K562 (cell line): ENCODE measurements around the gene ZKSCAN8. TPM values are rescaled to one million over a fixed set of nuclear protein-coding genes. Genes with fewer than 3 reads are reported as not detected.
A peak's percentile ranks its signal among the peaks of the same experiment; 100 is the strongest.

ENCODE experiments used
- ADNP ChIP-seq: fragments of 200-800 bp; sonication (Bioruptor generic); IDR thresholded peaks from 2 replicates; pipeline ENCODE4 v1.6.1; 2016; ENCODE audit warnings: missing genetic modification characterization, missing compliant biosample characterization
- ASH1L ChIP-seq: fragments of 450-650 bp; IDR thresholded peaks from 2 replicates; pipeline ENCODE4 v1.6.1; 2018; ENCODE audit warnings: borderline replicate concordance, mild to moderate bottlenecking, low read depth; ENCODE audit not compliant: partially characterized antibody
- ATF7 ChIP-seq: fragments of 450-650 bp; IDR thresholded peaks from 2 replicates; pipeline ENCODE4 v1.7.1; 2014; ENCODE audit warnings: mild to moderate bottlenecking, moderate library complexity
- CC2D1A ChIP-seq: fragments of 450-650 bp; IDR thresholded peaks from 2 replicates; pipeline ENCODE4 v1.6.1; 2017; ENCODE audit warnings: mild to moderate bottlenecking
- CTBP1 ChIP-seq: fragments of 450-650 bp; IDR thresholded peaks from 2 replicates; pipeline ENCODE4 v1.6.1; 2016; ENCODE audit warnings: borderline replicate concordance
- JUND ChIP-seq, 2 experiments: IDR thresholded peaks; 2 replicates in 1 of 2; 3 replicates in 1 of 2; pipeline ENCODE4 v1.6.1; 2011; ENCODE audit warnings: borderline replicate concordance in 2 of 2, low read depth in 2 of 2, low read length in 2 of 2, improper control_type of control experiment in 1 of 2, missing biosample characterization in 1 of 2, missing genetic modification characterization in 1 of 2, missing genetic modification reagents in 1 of 2
- MTA3 ChIP-seq: fragments of 450-650 bp; formaldehyde crosslinking; IDR thresholded peaks from 2 replicates; pipeline ENCODE4 v1.6.1; 2017; ENCODE audit warnings: mild to moderate bottlenecking, borderline replicate concordance
- NCOA2 ChIP-seq, 2 experiments: fragments of 450-650 bp; IDR thresholded peaks; 2 replicates each; pipeline ENCODE4 v1.6.1; 2018; ENCODE audit warnings: mild to moderate bottlenecking in 2 of 2, moderate library complexity in 1 of 2; ENCODE audit not compliant: partially characterized antibody in 2 of 2
- NUFIP1 ChIP-seq: fragments of 450-650 bp; IDR thresholded peaks from 2 replicates; pipeline ENCODE4 v1.6.1; 2018; ENCODE audit not compliant: partially characterized antibody
- TBP ChIP-seq: optimal IDR thresholded peaks from 2 replicates; pipeline ENCODE3; 2011; ENCODE audit warnings: low read depth, low read length, improper control_type of control experiment
- TEAD2 ChIP-seq: fragments of 450-650 bp; IDR thresholded peaks from 2 replicates; pipeline ENCODE4 v1.6.1; 2016; ENCODE audit warnings: missing genetic modification characterization, control low read depth, missing compliant biosample characterization
- TGIF2 ChIP-seq: sonication (generic); formaldehyde crosslinking; IDR thresholded peaks from 2 replicates; pipeline ENCODE4 v1.8.1; 2022; ENCODE audit warnings: mild to moderate bottlenecking, missing genetic modification reagents, moderate library complexity
- ZKSCAN1 ChIP-seq: fragments of 150-350 bp; IDR thresholded peaks from 2 replicates; pipeline ENCODE4 v1.6.1; 2016; ENCODE audit warnings: low read depth, low read length
- ZKSCAN3 ChIP-seq: fragments of 250-450 bp; sonication (Bioruptor Pico); IDR thresholded peaks from 2 replicates; pipeline ENCODE4 v1.4.0; 2020
- ZNF12 ChIP-seq: sonication (generic); formaldehyde crosslinking; IDR thresholded peaks from 2 replicates; pipeline ENCODE4 v1.4.0; 2020; ENCODE audit warnings: mild to moderate bottlenecking, missing genetic modification reagents
- ZNF174 ChIP-seq: fragments of 250-450 bp; sonication (Bioruptor Pico); IDR thresholded peaks from 2 replicates; pipeline ENCODE4 v1.4.0; 2020; ENCODE audit warnings: mild to moderate bottlenecking
- ZNF445 ChIP-seq: fragments of 250-450 bp; sonication (Bioruptor Pico); IDR thresholded peaks from 2 replicates; pipeline ENCODE4 v1.4.0; 2020; ENCODE audit warnings: low read depth, mild to moderate bottlenecking, moderate library complexity
- polyA plus RNA-seq, 8 experiments: library from polyadenylated mRNA; depleted of rRNA in 4 of 8; stranded (reverse) in 5 of 8; unstranded in 3 of 8; fragments of >200 nt; fragmentation: Nextera tagmentation in 2 of 8; fragmentation: Illumina TruSeq in 1 of 8; extraction: Ambion mirVana in 2 of 8; extraction: Trizol in 1 of 8; gene quantifications; 2 replicates each; pipeline versions ENCODE4 v1.2.1 to v1.2.3, GENCODE V29; 2011 to 2014; ENCODE audit warnings: inconsistent platforms in 1 of 8, missing spikeins in 1 of 8
- total RNA-seq, 7 experiments: library from RNA; depleted of rRNA in 6 of 7; stranded (reverse); fragments of >200 nt in 6 of 7; fragmentation: Illumina TruSeq in 2 of 7; extraction: Trizol in 2 of 7; gene quantifications; 2 replicates each; pipeline versions ENCODE4 v1.2.1 to v1.2.3, GENCODE V29; 2011 to 2021; ENCODE audit warnings: low replicate concordance in 1 of 7
- TF ChIP-seq, protein P1 (sequence below): fragments of 450-650 bp; IDR thresholded peaks from 2 replicates; pipeline ENCODE4 v1.6.1; 2016; ENCODE audit warnings: borderline replicate concordance
- TF ChIP-seq, protein P2 (sequence below): sonication (generic); formaldehyde crosslinking; IDR thresholded peaks from 2 replicates; pipeline ENCODE4 v1.9.0; 2022; ENCODE audit warnings: mild to moderate bottlenecking, missing genetic modification reagents
- TF ChIP-seq, protein P3 (sequence below): sonication (generic); formaldehyde crosslinking; IDR thresholded peaks from 2 replicates; pipeline ENCODE4 v1.8.0; 2022; ENCODE audit warnings: missing genetic modification reagents, mild to moderate bottlenecking, borderline replicate concordance
- TF ChIP-seq, protein P4 (sequence below): sonication (generic); formaldehyde crosslinking; IDR thresholded peaks from 2 replicates; pipeline ENCODE4 v1.8.1; 2023; ENCODE audit warnings: mild to moderate bottlenecking, missing genetic modification reagents
- TF ChIP-seq, protein P5 (sequence below): sonication (generic); formaldehyde crosslinking; IDR thresholded peaks from 2 replicates; pipeline ENCODE4 v1.8.1; 2022; ENCODE audit warnings: missing genetic modification reagents

The ZKSCAN8 gene
- total and polyA plus RNA-seq, 9 of the 15 experiments (the other 6 are each of a cell fraction or from before 2014, with no cell fraction given), result 3.3 to 37.7 (median 21.7) TPM

DNA sequence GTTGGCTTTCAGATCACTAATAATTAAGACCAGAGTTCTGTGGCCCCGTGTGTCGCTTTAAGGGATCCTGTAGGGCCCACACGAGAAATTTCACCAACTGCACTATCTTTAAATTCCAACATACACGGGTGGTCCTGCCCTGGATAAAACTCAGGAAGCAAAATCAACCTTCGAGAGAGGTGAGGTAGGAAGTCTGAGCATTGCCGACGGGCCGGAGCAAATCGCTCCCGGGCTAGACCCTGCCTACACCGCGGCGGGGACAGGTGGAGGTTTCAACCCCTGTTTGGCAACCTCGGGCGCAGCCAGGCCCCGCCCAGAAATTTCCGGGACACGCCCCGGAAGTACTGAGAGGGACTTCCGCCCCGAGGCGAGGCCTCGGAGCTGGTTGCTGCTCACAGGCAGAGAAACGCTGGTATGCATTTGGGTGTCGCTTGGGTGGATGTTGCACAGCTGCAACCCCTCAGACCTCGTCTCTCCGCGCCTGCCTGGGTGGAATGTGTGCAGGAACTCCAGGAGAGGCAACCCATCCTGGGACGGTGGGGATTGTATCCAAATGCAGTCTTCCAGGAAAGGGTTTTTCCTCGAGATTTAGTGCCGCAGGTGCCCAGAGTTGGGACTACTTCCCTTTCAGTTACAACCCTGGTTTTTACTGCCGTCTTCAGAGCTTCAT, 19.9 kb downstream of the ZKSCAN8 start (continued):
- TF ChIP-seq JUND (IDR thresholded peaks at IDR 0.05; ENCODE audit: borderline replicate concordance, low read depth, low read length) (peak; percentile 2; the same call in 1 of the 2 replicates), JUND (tag; IDR thresholded peaks at IDR 0.05; ENCODE audit: borderline replicate concordance, low read depth, low read length) (no peak), ADNP (tag) (no peak), NCOA2 (IDR thresholded peaks at IDR 0.05; ENCODE audit: partially characterized antibody in 2 of 2) (no peak), MTA3 (peak; percentile 55; the same call in 1 of the 2 replicates), ASH1L (no peak), TEAD2 (tag) (no peak), ATF7 (0 out of 2 replicates have a peak, but pooled peaks have one; percentile 38), ZNF12 (CRISPR knock-in tag) (no peak), ZKSCAN3 (CRISPR knock-in tag) (no peak), NUFIP1 (no peak), TGIF2 (no peak), ZNF445 (CRISPR knock-in tag) (no peak), ZNF174 (CRISPR knock-in tag) (no peak), ZKSCAN1 (0 out of 2 replicates have a peak, but pooled peaks have one; percentile 15), TBP (peak; percentile 68), CTBP1 (peak; percentile 57; the same call in 1 of the 2 replicates), CC2D1A (peak; percentile 26; the same call in 1 of the 2 replicates)
- TF ChIP-seq, protein P1, sequence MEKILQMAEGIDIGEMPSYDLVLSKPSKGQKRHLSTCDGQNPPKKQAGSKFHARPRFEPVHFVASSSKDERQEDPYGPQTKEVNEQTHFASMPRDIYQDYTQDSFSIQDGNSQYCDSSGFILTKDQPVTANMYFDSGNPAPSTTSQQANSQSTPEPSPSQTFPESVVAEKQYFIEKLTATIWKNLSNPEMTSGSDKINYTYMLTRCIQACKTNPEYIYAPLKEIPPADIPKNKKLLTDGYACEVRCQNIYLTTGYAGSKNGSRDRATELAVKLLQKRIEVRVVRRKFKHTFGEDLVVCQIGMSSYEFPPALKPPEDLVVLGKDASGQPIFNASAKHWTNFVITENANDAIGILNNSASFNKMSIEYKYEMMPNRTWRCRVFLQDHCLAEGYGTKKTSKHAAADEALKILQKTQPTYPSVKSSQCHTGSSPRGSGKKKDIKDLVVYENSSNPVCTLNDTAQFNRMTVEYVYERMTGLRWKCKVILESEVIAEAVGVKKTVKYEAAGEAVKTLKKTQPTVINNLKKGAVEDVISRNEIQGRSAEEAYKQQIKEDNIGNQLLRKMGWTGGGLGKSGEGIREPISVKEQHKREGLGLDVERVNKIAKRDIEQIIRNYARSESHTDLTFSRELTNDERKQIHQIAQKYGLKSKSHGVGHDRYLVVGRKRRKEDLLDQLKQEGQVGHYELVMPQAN, result peak; percentile 34; the same call in 1 of the 2 replicates
- TF ChIP-seq, protein P2, sequence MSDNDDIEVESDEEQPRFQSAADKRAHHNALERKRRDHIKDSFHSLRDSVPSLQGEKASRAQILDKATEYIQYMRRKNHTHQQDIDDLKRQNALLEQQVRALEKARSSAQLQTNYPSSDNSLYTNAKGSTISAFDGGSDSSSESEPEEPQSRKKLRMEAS (CRISPR knock-in tag), result peak; percentile 83
- TF ChIP-seq, protein P3, sequence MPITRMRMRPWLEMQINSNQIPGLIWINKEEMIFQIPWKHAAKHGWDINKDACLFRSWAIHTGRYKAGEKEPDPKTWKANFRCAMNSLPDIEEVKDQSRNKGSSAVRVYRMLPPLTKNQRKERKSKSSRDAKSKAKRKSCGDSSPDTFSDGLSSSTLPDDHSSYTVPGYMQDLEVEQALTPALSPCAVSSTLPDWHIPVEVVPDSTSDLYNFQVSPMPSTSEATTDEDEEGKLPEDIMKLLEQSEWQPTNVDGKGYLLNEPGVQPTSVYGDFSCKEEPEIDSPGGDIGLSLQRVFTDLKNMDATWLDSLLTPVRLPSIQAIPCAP, result no peak
- TF ChIP-seq, protein P4, sequence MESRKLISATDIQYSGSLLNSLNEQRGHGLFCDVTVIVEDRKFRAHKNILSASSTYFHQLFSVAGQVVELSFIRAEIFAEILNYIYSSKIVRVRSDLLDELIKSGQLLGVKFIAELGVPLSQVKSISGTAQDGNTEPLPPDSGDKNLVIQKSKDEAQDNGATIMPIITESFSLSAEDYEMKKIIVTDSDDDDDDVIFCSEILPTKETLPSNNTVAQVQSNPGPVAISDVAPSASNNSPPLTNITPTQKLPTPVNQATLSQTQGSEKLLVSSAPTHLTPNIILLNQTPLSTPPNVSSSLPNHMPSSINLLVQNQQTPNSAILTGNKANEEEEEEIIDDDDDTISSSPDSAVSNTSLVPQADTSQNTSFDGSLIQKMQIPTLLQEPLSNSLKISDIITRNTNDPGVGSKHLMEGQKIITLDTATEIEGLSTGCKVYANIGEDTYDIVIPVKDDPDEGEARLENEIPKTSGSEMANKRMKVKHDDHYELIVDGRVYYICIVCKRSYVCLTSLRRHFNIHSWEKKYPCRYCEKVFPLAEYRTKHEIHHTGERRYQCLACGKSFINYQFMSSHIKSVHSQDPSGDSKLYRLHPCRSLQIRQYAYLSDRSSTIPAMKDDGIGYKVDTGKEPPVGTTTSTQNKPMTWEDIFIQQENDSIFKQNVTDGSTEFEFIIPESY (CRISPR knock-in tag), result peak; percentile 30; the same call in 1 of the 2 replicates
- TF ChIP-seq, protein P5, sequence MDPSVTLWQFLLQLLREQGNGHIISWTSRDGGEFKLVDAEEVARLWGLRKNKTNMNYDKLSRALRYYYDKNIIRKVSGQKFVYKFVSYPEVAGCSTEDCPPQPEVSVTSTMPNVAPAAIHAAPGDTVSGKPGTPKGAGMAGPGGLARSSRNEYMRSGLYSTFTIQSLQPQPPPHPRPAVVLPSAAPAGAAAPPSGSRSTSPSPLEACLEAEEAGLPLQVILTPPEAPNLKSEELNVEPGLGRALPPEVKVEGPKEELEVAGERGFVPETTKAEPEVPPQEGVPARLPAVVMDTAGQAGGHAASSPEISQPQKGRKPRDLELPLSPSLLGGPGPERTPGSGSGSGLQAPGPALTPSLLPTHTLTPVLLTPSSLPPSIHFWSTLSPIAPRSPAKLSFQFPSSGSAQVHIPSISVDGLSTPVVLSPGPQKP (CRISPR knock-in tag), result peak; percentile 91
